GM12801 (cell line): ENCODE results near the gene ACTR3.

Experiments
- TF ChIP-seq, protein P1 (sequence below): IDR thresholded peaks from one replicate; pipeline ENCODE4 v1.5.1; 2011; ENCODE audit warnings: control low read depth; ENCODE audit not compliant: insufficient read length; ENCODE audit errors: extremely low read depth

The ACTR3 gene

GRCh38 chr2:113850687-113851086 lies 39.2 kb upstream of the ACTR3 start:
- TF ChIP-seq, protein P1, sequence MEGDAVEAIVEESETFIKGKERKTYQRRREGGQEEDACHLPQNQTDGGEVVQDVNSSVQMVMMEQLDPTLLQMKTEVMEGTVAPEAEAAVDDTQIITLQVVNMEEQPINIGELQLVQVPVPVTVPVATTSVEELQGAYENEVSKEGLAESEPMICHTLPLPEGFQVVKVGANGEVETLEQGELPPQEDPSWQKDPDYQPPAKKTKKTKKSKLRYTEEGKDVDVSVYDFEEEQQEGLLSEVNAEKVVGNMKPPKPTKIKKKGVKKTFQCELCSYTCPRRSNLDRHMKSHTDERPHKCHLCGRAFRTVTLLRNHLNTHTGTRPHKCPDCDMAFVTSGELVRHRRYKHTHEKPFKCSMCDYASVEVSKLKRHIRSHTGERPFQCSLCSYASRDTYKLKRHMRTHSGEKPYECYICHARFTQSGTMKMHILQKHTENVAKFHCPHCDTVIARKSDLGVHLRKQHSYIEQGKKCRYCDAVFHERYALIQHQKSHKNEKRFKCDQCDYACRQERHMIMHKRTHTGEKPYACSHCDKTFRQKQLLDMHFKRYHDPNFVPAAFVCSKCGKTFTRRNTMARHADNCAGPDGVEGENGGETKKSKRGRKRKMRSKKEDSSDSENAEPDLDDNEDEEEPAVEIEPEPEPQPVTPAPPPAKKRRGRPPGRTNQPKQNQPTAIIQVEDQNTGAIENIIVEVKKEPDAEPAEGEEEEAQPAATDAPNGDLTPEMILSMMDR = no peak

DNA sequence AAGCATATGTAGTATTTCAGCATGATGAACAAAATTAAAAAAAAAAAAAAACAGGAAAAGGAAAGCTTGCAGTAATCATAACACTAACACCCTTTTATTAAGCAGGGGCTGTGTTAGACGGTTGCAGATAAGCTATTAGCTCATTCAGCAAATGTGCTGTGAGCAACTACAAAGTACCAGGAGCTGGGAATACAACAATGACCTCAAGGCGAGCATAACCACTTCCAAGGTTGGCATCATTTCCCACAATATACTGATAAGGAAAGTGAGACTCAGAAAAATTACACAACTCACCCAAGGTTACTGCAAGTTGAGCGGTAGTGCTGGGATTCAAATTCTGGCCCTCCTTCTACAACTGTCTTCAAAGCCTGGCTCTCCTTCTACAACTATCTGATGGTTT lies 38.2 kb upstream of the ACTR3 start:
- TF ChIP-seq, protein P1 = no peak

GRCh38 chr2:113854208-113854607 lies 35.7 kb upstream of the ACTR3 start:
- TF ChIP-seq, protein P1 = no peak

DNA sequence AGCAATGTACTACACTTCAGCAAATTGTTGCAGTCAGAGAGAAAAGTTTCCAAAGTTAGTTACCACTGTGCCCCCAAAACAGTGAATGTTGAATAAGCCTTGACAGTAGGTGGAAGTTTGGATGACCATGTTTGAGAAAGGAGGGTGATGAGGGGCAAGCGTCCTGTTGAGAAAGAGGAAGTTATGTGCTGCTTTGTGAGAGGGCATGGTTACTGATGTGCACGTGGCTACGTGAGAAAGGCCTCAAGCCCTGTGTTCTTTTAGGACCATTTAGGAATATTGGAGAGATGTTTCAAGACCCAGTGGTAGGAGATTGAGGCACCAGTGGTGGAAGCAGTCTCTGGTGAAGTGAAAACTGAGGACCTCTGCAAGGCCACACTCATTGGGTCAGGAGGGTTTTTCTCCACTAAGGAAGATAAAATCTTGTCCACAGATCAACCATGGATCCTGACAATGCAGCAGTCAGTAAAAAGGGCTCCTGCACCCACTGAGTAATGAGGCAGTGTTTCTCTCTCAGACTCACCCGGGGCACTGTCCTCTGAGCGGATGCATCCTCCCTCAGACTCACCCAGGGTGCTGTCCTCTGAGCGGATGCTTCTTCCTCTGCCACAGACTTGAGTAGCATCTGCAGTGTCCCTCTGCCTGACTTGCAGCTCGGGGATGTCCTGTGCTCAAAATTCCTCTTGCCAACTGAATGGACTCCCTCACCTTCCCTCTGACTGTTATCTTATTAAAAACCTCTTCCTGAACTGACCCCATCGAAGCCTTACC lies 34.7 kb upstream of the ACTR3 start:
- TF ChIP-seq, protein P1 = no peak

GRCh38 chr2:113857464-113857863 lies 32.4 kb upstream of the ACTR3 start:
- TF ChIP-seq, protein P1 = no peak

DNA sequence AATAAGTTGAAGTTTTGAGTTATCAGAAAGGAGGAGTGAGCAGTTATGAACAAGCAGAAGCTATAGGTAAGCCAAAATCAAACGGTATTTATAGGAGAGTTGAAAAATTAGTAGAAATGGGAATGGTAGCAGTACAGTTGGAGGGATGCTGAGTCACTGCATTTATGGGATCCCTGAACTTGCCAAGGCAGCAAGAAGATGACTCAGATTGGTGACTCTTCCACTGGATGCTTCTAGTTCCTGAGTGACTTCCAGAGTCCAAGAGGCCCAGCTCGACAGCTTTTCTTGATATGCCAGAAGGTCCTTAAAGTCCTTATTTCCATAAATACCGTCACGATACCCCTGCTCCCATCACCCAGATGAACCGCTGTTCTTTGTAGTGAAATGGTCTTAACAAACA lies 31.1 kb upstream of the ACTR3 start:
- TF ChIP-seq, protein P1 = no peak

- TF ChIP-seq, protein P1 = no peak
These were observed 28.1 kb upstream of the ACTR3 start for GRCh38 chr2:113861740-113862139.
